G401 (cell line): ENCODE data around the gene TNNC1. TPM values are rescaled to one million over a fixed set of nuclear protein-coding genes. Genes with fewer than 3 reads are reported as not detected.
A peak's percentile ranks its signal among the peaks of the same experiment; 100 is the strongest.

Experiments
- DNase-seq: peaks from one replicate; pipeline ENCODE4 v3.0.0-alpha.2; 2015; ENCODE audit warnings: low spot score
- in situ Hi-C: cut with HindIII; loops from 2 replicates; pipeline ENCODE4 v1.10.0; 2016; ENCODE audit warnings: low sequenced_read_pairs, mixed read lengths
- total RNA-seq: library from RNA; depleted of rRNA; stranded (reverse); fragments of >200 nt; shearing (Covaris generic); gene quantifications from 2 replicates; pipeline ENCODE4 v1.2.3, GENCODE V29; 2014

The TNNC1 gene
- total RNA-seq, 1 experiment from 2014 or later: 86.7 TPM

GRCh38 chr3:52446631-52447511, 7.0 kb downstream of the TNNC1 start:
- in situ Hi-C loops: no loop called here
- peak; percentile 73 for DNase-seq

GRCh38 chr3:52446042-52446441, 7.8 kb downstream of the TNNC1 start:
- no peak for DNase-seq
- in situ Hi-C loops: no loop called here

- in situ Hi-C loops: no loop called here
- peak; percentile 94 for DNase-seq
Measured at GRCh38 chr3:52444860-52445793, 8.7 kb downstream of the TNNC1 start, which contains the start of gene SEMA3G. TSS of gene SEMA3G (minus strand) at chr3:52445103. CDS start at chr3:52445027, 76 bp downstream.

DNA sequence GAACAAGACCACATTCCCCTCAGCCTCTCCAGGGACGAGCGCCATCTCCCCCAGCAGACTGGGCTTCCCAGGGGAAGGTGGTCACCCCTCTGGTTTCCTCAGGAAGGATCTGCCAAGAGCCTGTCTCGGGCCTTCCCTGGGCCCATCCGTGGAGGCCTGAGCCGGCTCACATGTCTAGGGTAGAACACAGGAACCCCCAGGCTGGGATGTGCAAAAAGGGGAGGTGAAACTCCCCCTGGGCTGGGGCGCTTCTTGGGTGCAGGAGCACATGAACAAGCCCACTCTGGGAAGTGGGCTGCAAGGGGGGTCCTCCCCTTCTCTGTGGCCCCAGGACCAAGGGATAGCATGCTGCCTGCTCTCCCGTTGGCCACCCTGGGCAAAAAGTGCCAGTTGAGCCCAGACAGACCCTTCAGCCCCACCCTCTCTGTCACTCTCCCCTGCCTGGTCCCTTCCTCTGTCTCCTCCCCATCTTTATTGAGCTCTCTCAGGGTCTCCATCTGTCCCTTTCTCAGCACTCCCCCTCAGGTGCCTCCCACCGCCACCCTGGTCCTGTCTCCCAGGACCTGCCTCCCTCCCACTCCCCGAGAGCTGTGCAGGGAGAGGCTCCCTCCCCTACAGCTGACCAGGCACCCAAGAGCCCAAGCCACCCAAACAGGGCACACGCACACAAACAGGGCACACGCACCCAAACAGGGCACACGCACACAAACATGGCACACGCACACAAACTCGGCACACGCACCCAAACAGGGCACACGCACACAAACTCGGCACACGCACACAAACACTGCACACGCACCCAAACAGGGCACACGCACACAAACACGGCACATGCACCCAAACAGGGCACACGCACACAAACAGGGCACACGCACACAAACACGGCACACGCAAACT, 9.8 kb downstream of the TNNC1 start:
- in situ Hi-C loops: no loop called here
- no peak for DNase-seq

DNA sequence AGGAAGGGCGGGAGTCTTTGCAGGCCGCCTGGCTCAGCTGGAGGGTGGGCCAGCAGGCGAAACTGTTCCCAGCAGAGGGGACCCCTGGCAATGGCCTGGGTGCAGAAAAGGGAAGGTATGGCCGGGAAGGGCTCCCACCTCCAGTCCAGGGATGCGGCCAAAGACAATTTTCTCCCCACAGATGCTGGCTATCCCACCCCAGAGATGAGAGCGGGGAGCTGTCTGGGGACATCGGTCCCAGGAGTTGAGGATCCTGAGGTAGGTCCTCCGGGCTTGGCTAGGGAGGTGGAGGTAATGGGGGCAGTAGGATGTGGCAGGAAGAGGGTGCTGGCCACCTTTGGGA, 10.6 kb downstream of the TNNC1 start:
- in situ Hi-C loops: no loop called here
- DNase-seq: no peak

DNA sequence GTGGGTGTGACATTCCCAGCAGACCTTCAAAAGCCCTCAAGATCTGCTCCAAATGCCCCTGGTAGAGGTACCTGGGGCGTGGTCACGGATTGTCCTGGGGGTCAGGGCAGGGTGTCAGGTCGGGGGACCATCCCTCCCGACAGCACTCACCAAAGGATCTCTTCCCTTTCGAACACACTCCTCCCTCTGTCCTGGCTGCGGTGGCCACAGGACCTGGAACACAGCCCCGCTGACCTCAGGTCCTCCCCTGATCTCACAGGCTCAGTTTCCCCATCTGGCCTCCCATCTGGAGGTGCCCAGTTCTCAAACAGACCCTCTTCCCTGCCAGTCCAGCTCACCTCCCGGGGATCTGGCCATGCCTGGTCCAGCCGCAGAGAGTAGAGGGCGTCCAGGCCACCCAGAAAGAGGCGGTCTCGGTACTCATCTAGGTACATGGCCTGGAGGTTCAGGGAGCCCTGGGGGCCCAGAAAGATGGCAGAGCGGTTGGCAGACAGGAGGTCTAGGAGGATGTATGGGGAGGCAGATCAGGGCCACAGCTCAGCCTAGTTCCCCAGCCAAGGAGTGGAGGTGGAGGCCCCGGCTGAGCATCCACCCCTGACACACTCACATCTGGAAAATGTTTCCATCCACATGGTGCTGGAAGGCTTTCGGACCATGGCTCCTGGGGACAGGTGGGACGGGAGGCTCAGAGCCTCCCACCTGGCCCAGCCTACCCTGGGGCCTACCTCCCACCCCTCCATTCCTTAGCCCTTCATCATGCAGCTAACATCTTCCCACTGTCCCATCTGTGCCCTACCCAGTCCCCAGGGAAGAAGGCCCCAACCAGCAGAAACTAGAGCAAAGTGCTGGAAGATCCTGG, 11.2 kb downstream of the TNNC1 start:
- in situ Hi-C loops: no loop called here
- no peak for DNase-seq

DNA sequence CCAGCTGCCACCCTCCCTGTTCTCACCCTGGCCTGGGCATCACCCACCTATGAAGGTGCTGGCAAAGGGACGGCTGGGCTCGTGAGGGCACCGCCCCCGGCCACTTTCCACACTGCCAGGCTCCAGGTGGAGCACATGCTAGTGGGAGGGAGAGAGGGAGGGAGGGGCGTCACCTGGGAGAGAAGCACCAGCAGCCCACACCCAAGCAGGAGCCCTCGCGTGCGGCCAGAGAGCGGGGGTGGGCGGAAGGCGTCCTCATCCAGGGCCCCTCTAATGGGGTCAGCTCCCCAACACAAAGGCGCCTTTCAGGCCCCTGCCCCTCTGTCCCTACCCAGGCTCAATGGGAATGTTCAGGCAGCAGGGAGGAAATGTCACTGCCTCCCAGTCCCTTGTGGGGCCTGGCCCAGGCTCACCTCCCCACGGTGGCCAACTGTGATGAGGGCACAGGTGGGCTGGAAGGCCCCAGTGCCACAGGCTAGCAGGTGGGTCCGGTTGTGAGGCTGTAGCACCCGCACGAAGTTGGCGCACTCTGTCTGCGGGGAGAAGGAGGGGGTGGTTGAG, 12.0 kb downstream of the TNNC1 start:
- in situ Hi-C loops: no loop called here
- no peak for DNase-seq

- no peak for DNase-seq
- in situ Hi-C loops: no loop called here
Measured at GRCh38 chr3:52441091-52441771, 12.6 kb downstream of the TNNC1 start.

- in situ Hi-C loops: no loop called here
- DNase-seq: no peak
Measured at GRCh38 chr3:52440671-52441070, 13.2 kb downstream of the TNNC1 start.

GRCh38 chr3:52440249-52440551, 13.6 kb downstream of the TNNC1 start:
- no peak for DNase-seq
- in situ Hi-C loops: no loop called here

DNA sequence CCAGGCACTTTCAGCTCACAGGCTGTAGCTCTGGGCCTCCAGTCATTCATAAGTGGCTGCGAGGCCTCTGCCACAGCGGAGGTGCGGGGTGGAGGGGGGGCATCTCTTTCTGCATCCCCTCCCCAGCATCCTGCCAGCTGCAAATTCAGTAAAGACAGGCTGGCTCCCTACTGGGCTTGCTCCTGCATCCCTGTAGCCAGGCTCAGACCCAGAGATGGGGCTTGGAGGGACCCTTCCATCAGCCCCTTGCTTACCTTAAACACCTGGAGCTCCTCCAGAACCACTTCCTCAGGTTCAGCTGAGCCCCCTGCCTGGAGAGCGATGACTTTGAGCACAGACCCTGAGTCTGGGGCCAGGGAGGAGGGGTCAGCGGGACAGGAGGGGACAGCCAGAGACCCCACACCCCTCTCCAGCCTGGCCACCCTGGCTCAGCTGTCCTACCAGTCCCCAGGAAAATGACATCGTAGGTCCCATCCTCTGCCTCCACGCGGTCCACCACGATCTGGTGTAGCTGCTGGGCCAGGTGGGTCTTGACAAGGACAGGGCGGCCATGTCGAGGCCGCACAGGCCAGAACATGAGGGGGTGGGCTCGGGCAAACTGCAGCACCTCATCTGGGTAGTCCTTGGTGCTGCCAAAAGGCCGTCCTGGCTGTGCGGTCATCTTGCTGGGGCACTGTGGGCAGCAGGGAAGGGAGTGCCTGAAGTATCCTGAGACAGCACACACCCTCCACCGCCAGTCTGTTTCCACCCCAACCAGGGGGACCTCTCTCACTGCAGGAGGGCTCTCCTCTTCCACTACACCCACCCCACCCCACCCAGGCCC, 14.2 kb downstream of the TNNC1 start:
- in situ Hi-C loops: no loop called here
- no peak for DNase-seq

GRCh38 chr3:52438579-52439425, 15.0 kb downstream of the TNNC1 start:
- no peak for DNase-seq
- in situ Hi-C loops: no loop called here

DNA sequence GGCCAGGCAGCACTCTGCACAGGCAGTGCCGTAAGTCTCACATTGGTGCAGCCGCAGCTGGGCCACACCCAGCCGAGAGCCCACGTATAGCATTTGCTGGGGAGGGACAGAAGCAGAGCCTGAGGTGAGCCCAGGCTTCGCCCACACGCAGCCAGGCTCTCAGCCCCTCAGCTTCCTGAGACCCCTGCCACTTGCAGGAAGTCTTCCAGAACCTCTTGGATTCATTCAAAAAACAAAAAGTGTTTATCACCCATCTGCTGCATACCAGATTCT, 15.8 kb downstream of the TNNC1 start:
- DNase-seq: no peak
- in situ Hi-C loops: no loop called here

DNA sequence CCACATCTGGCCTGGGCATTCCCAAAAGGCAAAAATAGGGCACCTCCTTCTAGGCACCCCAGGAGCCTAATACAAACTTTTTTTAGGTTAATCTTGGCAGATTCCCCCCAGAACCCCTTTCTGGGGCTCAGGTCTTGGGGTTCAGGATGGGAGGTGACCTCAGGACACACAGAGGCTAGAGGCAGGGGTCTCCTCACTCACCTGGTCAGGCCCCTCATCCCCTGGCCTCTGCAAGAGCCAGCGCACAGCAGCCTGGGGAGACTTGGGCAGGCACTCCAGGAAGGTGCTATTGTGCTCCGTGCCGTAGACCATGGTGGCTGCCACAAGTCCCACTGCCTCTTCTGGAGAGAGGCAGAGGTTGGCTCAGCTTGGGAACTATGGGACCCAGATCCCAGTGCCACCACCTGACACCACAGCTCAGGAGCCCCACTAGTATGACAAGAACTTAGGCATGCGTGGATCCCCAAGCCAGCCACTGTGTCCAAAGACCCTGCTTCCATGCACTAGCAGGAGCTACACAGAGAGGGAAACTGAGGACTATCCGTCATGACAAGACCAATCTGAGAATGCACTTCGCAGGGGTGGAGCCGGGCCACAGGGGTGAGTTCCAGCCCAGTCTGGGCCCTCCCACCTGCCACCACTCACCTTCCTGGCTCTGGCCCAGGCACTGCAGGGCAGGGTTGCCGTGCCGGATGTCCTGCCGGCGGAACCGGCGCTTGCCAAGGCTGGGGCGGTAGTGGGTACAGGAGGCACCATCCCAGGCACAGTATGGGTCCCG, 16.3 kb downstream of the TNNC1 start:
- DNase-seq: peak; percentile 69
- in situ Hi-C loops: no loop called here

- in situ Hi-C loops: no loop called here
- no peak for DNase-seq
Measured at GRCh38 chr3:52436500-52437149, 17.2 kb downstream of the TNNC1 start.
